HepG2 (cell line): Measurements from ENCODE around the gene IGIP. TPM values are rescaled to one million over a fixed set of nuclear protein-coding genes. Genes with fewer than 3 reads are reported as not detected.

Experiments used
- AGO1 ChIP-seq: fragments of 200-400 bp; formaldehyde crosslinking; IDR thresholded peaks from 2 replicates; pipeline ENCODE4 v1.6.1; 2017; ENCODE audit warnings: mild to moderate bottlenecking, low read depth, low read length, moderate library complexity; ENCODE audit not compliant: poor library complexity, severe bottlenecking
- FOXA1 ChIP-seq, 2 experiments: fragments of 450-650 bp in 1 of 2; sonication (generic) in 1 of 2; formaldehyde crosslinking in 1 of 2; IDR thresholded peaks; 2 replicates each; pipeline versions ENCODE4 v1.4.0 to v1.6.1; 2016 to 2020; ENCODE audit warnings: missing genetic modification reagents in 1 of 2
- HOXA3 ChIP-seq: sonication (generic); formaldehyde crosslinking; IDR thresholded peaks from 2 replicates; pipeline ENCODE4 v1.5.0; 2020; ENCODE audit warnings: missing genetic modification reagents
- POLR2A ChIP-seq, 2 experiments: IDR thresholded peaks; 2 replicates each; pipeline ENCODE4 v1.6.1; 2011; ENCODE audit warnings: low read depth in 2 of 2, low read length in 2 of 2, mild to moderate bottlenecking in 1 of 2, moderate library complexity in 1 of 2; ENCODE audit not compliant: insufficient read depth in 1 of 2
- SYNCRIP ChIP-seq: fragments of 200-400 bp; formaldehyde crosslinking; IDR thresholded peaks from 2 replicates; pipeline ENCODE4 v1.6.1; 2018; ENCODE audit warnings: mild to moderate bottlenecking, low read depth, low read length; ENCODE audit not compliant: insufficient read depth
- TAF1 ChIP-seq: sonication (generic); formaldehyde crosslinking; IDR thresholded peaks from 2 replicates; pipeline ENCODE4 v1.4.0; 2020; ENCODE audit warnings: missing genetic modification reagents
- THAP11 ChIP-seq: IDR thresholded peaks from 2 replicates; pipeline ENCODE4 v1.6.1; 2016; ENCODE audit warnings: missing biosample characterization, missing genetic modification reagents
- ZNF383 ChIP-seq: sonication (generic); formaldehyde crosslinking; IDR thresholded peaks from 2 replicates; pipeline ENCODE4 v1.4.0; 2020; ENCODE audit warnings: missing genetic modification reagents, mild to moderate bottlenecking, borderline replicate concordance
- ZNF629 ChIP-seq: sonication (generic); formaldehyde crosslinking; conservative IDR thresholded peaks from 2 replicates; pipeline ENCODE4 v1.5.0; 2020; ENCODE audit warnings: missing genetic modification reagents
- ZNF670 ChIP-seq: sonication (generic); formaldehyde crosslinking; IDR thresholded peaks from 2 replicates; pipeline ENCODE4 v1.8.0; 2022; ENCODE audit warnings: mild to moderate bottlenecking, missing genetic modification reagents, borderline replicate concordance
- polyA plus RNA-seq, 8 experiments: library from polyadenylated mRNA; depleted of rRNA in 3 of 8; stranded (reverse) in 7 of 8; unstranded in 1 of 8; fragments of >200 nt; fragmentation: Illumina TruSeq in 4 of 8; extraction: Trizol in 4 of 8; gene quantifications; 2 replicates each; pipeline versions ENCODE4 v1.2.1 to v1.2.3, GENCODE V29; 2011 to 2016; ENCODE audit warnings: low read depth in 4 of 8, missing spikeins in 1 of 8, mixed read lengths in 1 of 8; ENCODE audit not compliant: insufficient read depth in 1 of 8
- total RNA-seq, 5 experiments: library from RNA; depleted of rRNA; stranded (reverse); fragments of >200 nt; fragmentation: Illumina TruSeq; extraction: Trizol; gene quantifications; 2 replicates each; pipeline ENCODE4 v1.2.3, GENCODE V29; 2016; ENCODE audit warnings: low read depth in 1 of 5
- TF ChIP-seq, protein P1 (sequence below): sonication (generic); formaldehyde crosslinking; IDR thresholded peaks from 2 replicates; pipeline ENCODE4 v1.8.0; 2022; ENCODE audit warnings: mild to moderate bottlenecking, missing genetic modification reagents, moderate library complexity
- TF ChIP-seq, protein P2 (sequence below): sonication (generic); formaldehyde crosslinking; IDR thresholded peaks from 2 replicates; pipeline ENCODE4 v1.9.0; 2021; ENCODE audit warnings: missing genetic modification reagents, mild to moderate bottlenecking, borderline replicate concordance
- TF ChIP-seq, protein P3 (sequence below): sonication (generic); formaldehyde crosslinking; IDR thresholded peaks from 2 replicates; pipeline ENCODE4 v1.4.0; 2020; ENCODE audit warnings: missing genetic modification reagents, mild to moderate bottlenecking, borderline replicate concordance
- TF ChIP-seq, protein P4 (sequence below): sonication (generic); formaldehyde crosslinking; IDR thresholded peaks from 2 replicates; pipeline ENCODE4 v1.8.0; 2022; ENCODE audit warnings: mild to moderate bottlenecking, missing genetic modification reagents, borderline replicate concordance
- TF ChIP-seq, protein P5 (sequence below): sonication (generic); IDR thresholded peaks from 2 replicates; pipeline ENCODE4 v1.6.1; 2016; ENCODE audit warnings: low read depth, borderline replicate concordance
- TF ChIP-seq, protein P6 (sequence below): sonication (generic); formaldehyde crosslinking; IDR thresholded peaks from 2 replicates; pipeline ENCODE4 v1.5.0; 2020; ENCODE audit warnings: mild to moderate bottlenecking, missing genetic modification reagents

IGIP gene
- total and polyA plus RNA-seq, 2 of the 13 experiments (the other 11 are each of a cell fraction or from before 2014, with no cell fraction given), result 1.7 to 2.1 TPM

DNA sequence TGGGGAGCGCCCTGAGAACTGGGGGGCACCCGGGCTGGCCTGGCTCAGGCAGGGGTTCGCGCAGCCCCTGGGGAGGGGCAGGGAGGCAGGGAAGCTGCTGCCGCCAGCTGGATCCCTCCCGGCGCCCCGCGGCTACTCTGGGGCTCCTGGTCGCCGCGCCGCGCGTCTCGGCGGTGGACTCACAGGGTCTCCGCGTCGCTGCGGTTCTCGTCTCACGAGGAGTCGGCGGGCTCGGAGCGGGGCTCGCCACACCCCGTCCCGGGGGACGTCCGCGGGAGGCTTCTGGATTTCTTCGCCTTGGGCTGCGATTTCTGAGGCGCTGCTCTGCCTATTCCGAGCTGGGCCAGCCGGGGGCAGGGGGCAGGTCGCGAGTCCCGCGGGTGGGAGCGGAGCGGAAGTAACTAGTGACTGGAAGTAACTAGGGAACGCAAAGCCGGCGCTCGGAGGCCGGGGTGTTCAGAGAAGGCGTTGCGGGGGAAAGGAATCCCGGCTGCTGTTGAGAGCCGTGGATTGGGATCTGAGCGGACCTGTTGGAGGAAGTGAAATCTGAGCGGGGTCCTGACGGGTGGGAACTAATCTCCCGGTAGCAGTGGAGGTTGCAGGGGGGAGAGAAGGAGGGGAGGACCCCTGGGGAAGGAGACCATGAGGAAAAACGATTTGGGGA, 49.8 kb downstream of the IGIP start (continued):
- TF ChIP-seq, protein P1, sequence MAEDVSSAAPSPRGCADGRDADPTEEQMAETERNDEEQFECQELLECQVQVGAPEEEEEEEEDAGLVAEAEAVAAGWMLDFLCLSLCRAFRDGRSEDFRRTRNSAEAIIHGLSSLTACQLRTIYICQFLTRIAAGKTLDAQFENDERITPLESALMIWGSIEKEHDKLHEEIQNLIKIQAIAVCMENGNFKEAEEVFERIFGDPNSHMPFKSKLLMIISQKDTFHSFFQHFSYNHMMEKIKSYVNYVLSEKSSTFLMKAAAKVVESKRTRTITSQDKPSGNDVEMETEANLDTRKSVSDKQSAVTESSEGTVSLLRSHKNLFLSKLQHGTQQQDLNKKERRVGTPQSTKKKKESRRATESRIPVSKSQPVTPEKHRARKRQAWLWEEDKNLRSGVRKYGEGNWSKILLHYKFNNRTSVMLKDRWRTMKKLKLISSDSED (CRISPR knock-in tag), result no peak
- TF ChIP-seq HOXA3 (CRISPR knock-in tag) (no peak; the same call in 1 of the 2 replicates), THAP11 (CRISPR knock-in tag) (0 out of 2 replicates have a peak, but pooled peaks have one; percentile 30), ZNF629 (no peak), ZNF383 (peak; percentile 59; the same call in 1 of the 2 replicates), TAF1 (0 out of 2 replicates have a peak, but pooled peaks have one; percentile 8), POLR2A (IDR thresholded peaks at IDR 0.05; ENCODE audit: insufficient read depth in 1 of 2, low read depth in 2 of 2, low read length in 2 of 2) (no peak), ZNF670 (CRISPR knock-in tag) (peak; percentile 36; the same call in 1 of the 2 replicates), SYNCRIP (no peak), FOXA1 (IDR thresholded peaks at IDR 0.05) (no peak), FOXA1 (CRISPR knock-in tag; IDR thresholded peaks at IDR 0.05) (no peak), AGO1 (peak; percentile 35)
- TF ChIP-seq, protein P2, sequence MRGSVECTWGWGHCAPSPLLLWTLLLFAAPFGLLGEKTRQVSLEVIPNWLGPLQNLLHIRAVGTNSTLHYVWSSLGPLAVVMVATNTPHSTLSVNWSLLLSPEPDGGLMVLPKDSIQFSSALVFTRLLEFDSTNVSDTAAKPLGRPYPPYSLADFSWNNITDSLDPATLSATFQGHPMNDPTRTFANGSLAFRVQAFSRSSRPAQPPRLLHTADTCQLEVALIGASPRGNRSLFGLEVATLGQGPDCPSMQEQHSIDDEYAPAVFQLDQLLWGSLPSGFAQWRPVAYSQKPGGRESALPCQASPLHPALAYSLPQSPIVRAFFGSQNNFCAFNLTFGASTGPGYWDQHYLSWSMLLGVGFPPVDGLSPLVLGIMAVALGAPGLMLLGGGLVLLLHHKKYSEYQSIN, result no peak
- TF ChIP-seq, protein P3, sequence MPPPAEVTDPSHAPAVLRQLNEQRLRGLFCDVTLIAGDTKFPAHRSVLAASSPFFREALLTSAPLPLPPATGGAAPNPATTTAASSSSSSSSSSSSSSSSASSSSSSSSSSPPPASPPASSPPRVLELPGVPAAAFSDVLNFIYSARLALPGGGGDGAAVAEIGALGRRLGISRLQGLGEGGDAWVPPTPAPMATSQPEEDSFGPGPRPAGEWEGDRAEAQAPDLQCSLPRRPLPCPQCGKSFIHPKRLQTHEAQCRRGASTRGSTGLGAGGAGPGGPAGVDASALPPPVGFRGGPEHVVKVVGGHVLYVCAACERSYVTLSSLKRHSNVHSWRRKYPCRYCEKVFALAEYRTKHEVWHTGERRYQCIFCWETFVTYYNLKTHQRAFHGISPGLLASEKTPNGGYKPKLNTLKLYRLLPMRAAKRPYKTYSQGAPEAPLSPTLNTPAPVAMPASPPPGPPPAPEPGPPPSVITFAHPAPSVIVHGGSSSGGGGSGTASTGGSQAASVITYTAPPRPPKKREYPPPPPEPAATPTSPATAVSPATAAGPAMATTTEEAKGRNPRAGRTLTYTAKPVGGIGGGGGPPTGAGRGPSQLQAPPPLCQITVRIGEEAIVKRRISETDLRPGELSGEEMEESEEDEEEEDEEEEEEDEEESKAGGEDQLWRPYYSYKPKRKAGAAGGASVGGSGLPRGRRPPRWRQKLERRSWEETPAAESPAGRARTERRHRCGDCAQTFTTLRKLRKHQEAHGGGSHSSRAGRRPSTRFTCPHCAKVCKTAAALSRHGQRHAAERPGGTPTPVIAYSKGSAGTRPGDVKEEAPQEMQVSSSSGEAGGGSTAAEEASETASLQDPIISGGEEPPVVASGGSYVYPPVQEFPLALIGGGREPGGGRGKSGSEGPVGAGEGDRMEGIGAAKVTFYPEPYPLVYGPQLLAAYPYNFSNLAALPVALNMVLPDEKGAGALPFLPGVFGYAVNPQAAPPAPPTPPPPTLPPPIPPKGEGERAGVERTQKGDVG (CRISPR knock-in tag), result 0 out of 2 replicates have a peak, but pooled peaks have one; percentile 34
- TF ChIP-seq, protein P4, sequence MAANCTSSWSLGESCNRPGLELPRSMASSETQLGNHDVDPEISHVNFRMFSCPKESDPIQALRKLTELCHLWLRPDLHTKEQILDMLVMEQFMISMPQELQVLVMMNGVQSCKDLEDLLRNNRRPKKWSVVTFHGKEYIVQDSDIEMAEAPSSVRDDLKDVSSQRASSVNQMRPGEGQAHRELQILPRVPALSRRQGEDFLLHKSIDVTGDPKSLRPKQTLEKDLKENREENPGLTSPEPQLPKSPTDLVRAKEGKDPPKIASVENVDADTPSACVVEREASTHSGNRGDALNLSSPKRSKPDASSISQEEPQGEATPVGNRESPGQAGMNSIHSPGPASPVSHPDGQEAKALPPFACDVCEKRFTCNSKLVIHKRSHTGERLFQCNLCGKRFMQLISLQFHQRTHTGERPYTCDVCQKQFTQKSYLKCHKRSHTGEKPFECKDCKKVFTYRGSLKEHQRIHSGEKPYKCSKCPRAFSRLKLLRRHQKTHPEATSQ (CRISPR knock-in tag), result 0 out of 2 replicates have a peak, but pooled peaks have one; percentile 5
- TF ChIP-seq, protein P5, sequence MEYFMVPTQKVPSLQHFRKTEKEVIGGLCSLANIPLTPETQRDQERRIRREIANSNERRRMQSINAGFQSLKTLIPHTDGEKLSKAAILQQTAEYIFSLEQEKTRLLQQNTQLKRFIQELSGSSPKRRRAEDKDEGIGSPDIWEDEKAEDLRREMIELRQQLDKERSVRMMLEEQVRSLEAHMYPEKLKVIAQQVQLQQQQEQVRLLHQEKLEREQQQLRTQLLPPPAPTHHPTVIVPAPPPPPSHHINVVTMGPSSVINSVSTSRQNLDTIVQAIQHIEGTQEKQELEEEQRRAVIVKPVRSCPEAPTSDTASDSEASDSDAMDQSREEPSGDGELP, result no peak
- TF ChIP-seq, protein P6, sequence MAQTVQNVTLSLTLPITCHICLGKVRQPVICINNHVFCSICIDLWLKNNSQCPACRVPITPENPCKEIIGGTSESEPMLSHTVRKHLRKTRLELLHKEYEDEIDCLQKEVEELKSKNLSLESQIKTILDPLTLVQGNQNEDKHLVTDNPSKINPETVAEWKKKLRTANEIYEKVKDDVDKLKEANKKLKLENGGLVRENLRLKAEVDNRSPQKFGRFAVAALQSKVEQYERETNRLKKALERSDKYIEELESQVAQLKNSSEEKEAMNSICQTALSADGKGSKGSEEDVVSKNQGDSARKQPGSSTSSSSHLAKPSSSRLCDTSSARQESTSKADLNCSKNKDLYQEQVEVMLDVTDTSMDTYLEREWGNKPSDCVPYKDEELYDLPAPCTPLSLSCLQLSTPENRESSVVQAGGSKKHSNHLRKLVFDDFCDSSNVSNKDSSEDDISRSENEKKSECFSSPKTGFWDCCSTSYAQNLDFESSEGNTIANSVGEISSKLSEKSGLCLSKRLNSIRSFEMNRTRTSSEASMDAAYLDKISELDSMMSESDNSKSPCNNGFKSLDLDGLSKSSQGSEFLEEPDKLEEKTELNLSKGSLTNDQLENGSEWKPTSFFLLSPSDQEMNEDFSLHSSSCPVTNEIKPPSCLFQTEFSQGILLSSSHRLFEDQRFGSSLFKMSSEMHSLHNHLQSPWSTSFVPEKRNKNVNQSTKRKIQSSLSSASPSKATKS, result no peak
